Suprapubic skin (tissue), 3 donors: Measurements from ENCODE around the gene CDKN2B.

Experiments
- POLR2A ChIP-seq, 2 donors: fragments of 450-650 bp; IDR thresholded peaks; one replicate each; pipeline ENCODE4 v1.6.1; 2017; ENCODE audit warnings: antibody characterized with exemption in 2 of 2, mild to moderate bottlenecking in 2 of 2, moderate library complexity in 2 of 2
- TF ChIP-seq, protein P1 (sequence below), 2 donors: fragments of 200-600 bp in 1 of 2; fragments of 450-650 bp in 1 of 2; sonication (generic) in 1 of 2; IDR thresholded peaks; one replicate each; pipeline ENCODE4 v1.5.1; 2016 to 2019; ENCODE audit warnings: antibody characterized with exemption in 2 of 2, mild to moderate bottlenecking in 1 of 2, moderate library complexity in 1 of 2

GRCh38 chr9:22047596-22047995 lies 38.5 kb upstream of the CDKN2B start:
- TF ChIP-seq, protein P1, sequence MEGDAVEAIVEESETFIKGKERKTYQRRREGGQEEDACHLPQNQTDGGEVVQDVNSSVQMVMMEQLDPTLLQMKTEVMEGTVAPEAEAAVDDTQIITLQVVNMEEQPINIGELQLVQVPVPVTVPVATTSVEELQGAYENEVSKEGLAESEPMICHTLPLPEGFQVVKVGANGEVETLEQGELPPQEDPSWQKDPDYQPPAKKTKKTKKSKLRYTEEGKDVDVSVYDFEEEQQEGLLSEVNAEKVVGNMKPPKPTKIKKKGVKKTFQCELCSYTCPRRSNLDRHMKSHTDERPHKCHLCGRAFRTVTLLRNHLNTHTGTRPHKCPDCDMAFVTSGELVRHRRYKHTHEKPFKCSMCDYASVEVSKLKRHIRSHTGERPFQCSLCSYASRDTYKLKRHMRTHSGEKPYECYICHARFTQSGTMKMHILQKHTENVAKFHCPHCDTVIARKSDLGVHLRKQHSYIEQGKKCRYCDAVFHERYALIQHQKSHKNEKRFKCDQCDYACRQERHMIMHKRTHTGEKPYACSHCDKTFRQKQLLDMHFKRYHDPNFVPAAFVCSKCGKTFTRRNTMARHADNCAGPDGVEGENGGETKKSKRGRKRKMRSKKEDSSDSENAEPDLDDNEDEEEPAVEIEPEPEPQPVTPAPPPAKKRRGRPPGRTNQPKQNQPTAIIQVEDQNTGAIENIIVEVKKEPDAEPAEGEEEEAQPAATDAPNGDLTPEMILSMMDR (IDR thresholded peaks at IDR 0.05) = no peak
- TF ChIP-seq POLR2A (IDR thresholded peaks at IDR 0.05) = no peak
